WTC11 (cell line): ENCODE measurements around the gene DYDC1. TPM values are rescaled to one million over a fixed set of nuclear protein-coding genes. Genes with fewer than 3 reads are reported as not detected.

Source experiments
- total RNA-seq: library from RNA; stranded (reverse); gene quantifications from 3 replicates; pipeline ENCODE4 v1.2.3, GENCODE V29; 2021
- TF ChIP-seq, protein P1 (sequence below): sonication (generic); formaldehyde crosslinking; IDR thresholded peaks from 2 replicates; pipeline ENCODE4 v1.8.0; 2023; ENCODE audit warnings: mild to moderate bottlenecking, missing genetic modification reagents

Gene DYDC1
- total RNA-seq, 1 experiment from 2014 or later: 0.52 TPM

DNA sequence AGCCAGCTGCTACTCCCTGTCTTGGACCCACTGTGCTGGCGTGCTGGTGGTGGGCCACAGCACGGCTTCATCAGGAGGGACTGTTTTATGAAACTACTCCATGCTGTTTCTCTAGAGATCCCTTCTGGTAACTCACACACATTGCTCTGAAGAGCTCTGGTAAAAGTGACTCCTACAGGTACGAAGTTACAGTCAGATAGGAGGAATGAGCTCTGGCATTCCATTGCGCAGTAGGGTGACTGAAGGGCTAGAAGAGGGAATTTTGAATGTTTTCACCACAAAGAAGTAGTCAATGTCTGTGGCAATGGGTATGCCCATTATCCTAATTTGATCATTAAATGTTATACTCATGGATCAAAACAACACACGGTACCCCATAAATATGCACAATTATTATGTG is 67.7 kb downstream of the DYDC1 start (continued):
- TF ChIP-seq, protein P1, sequence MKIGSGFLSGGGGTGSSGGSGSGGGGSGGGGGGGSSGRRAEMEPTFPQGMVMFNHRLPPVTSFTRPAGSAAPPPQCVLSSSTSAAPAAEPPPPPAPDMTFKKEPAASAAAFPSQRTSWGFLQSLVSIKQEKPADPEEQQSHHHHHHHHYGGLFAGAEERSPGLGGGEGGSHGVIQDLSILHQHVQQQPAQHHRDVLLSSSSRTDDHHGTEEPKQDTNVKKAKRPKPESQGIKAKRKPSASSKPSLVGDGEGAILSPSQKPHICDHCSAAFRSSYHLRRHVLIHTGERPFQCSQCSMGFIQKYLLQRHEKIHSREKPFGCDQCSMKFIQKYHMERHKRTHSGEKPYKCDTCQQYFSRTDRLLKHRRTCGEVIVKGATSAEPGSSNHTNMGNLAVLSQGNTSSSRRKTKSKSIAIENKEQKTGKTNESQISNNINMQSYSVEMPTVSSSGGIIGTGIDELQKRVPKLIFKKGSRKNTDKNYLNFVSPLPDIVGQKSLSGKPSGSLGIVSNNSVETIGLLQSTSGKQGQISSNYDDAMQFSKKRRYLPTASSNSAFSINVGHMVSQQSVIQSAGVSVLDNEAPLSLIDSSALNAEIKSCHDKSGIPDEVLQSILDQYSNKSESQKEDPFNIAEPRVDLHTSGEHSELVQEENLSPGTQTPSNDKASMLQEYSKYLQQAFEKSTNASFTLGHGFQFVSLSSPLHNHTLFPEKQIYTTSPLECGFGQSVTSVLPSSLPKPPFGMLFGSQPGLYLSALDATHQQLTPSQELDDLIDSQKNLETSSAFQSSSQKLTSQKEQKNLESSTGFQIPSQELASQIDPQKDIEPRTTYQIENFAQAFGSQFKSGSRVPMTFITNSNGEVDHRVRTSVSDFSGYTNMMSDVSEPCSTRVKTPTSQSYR: no peak

Other genes with a start within 250 kb of the DYDC1 start
- 4.6 to 7.3 TPM (median 6.6 TPM) in 3 replicates for gene PLAC9, start 224.0 kb downstream of the DYDC1 start, total RNA-seq
- gene ANXA11, start 151.2 kb downstream of the DYDC1 start, total RNA-seq: 67.5 to 83.3 TPM (median 80.1 TPM) in 3 replicates
- 2.3 to 5.0 TPM (median 4.3 TPM) in 3 replicates for gene MAT1A, start 67.1 kb downstream of the DYDC1 start, total RNA-seq
- gene DYDC2, start within 50 bp of the DYDC1 start, total RNA-seq: 1.9 to 3.3 TPM (median 2.4 TPM) in 3 replicates
- gene PRXL2A, start 51.8 kb upstream of the DYDC1 start, total RNA-seq: 46.6 to 56.5 TPM (median 52.4 TPM) in 3 replicates
- gene TSPAN14, start 97.6 kb upstream of the DYDC1 start, total RNA-seq: 64.0 to 73.5 TPM (median 72.1 TPM) in 3 replicates
- gene SH2D4B, start 181.1 kb upstream of the DYDC1 start, total RNA-seq: 0.04 to 0.09 TPM in 2 of 3 replicates, not detected in the other